AG09309 (cell line): ENCODE results near the gene DUSP18.
"Not testable (repeated sequence)": the region's sequence is repeated elsewhere in the genome, so short reads cannot be mapped to it uniquely, and the experiment has no call there.

Source experiments
- DNase-seq: peaks from one replicate; pipeline ENCODE4 v3.0.0-alpha.2; 2010; ENCODE audit warnings: low read depth
- H3K4me3 ChIP-seq: 2 replicates; pipeline ENCODE4 v1.5.1; 2011; ENCODE audit warnings: mild to moderate bottlenecking, low read depth, low read length, moderate library complexity; ENCODE audit not compliant: control insufficient read depth
- CTCF ChIP-seq: IDR thresholded peaks from 2 replicates; pipeline ENCODE4 v1.5.1; 2011; ENCODE audit warnings: mild to moderate bottlenecking, low read depth, low read length, inconsistent platforms; ENCODE audit not compliant: insufficient read depth, control insufficient read depth; ENCODE audit errors: missing control alignments

Gene DUSP18

GRCh38 chr22:30634471-30635233, 33.0 kb downstream of the DUSP18 start:
- peak; percentile 64 for DNase-seq
- peak; percentile 95 for TF ChIP-seq CTCF
- peak overlapping the region; percentile 40 for H3K4me3 ChIP-seq

- DNase-seq, H3K4me3 ChIP-seq: not testable (repeated sequence)
These were observed 36.2 kb downstream of the DUSP18 start for GRCh38 chr22:30631469-30631868.

GRCh38 chr22:30628491-30628890, 39.2 kb downstream of the DUSP18 start:
- DNase-seq, result no peak

GRCh38 chr22:30627471-30627870, 40.2 kb downstream of the DUSP18 start:
- no peak overlapping the region for H3K4me3 ChIP-seq
- TF ChIP-seq CTCF, result no peak
- no peak for DNase-seq

More at GRCh38 chr22:30628491-30628890, 39.2 kb downstream of the DUSP18 start:
- TF ChIP-seq CTCF, result no peak
- H3K4me3 ChIP-seq, result no peak overlapping the region

- no peak for DNase-seq
- no peak overlapping the region for H3K4me3 ChIP-seq
- TF ChIP-seq CTCF, result no peak
These were observed 41.3 kb downstream of the DUSP18 start for GRCh38 chr22:30626413-30626812.

- not testable (repeated sequence) for DNase-seq, H3K4me3 ChIP-seq
These were observed 47.8 kb downstream of the DUSP18 start for GRCh38 chr22:30619909-30620308.

GRCh38 chr22:30617819-30618218, 49.9 kb downstream of the DUSP18 start:
- no peak overlapping the region for H3K4me3 ChIP-seq
- TF ChIP-seq CTCF, result no peak
- no peak for DNase-seq

GRCh38 chr22:30615543-30615954, 52.1 kb downstream of the DUSP18 start:
- TF ChIP-seq CTCF, result no peak
- no peak for DNase-seq
- H3K4me3 ChIP-seq, result no peak overlapping the region
